Measurements from ENCODE around the gene RAB8B.
"Not testable (repeated sequence)": the region's sequence is repeated elsewhere in the genome, so short reads cannot be mapped to it uniquely, and the experiment has no call there.

Gene RAB8B

GRCh38 chr15:63206079-63206478 is 16.7 kb downstream of the RAB8B start:
- no peak for DNase-seq (ENCODE audit: low read depth in 1 of 2, low spot score in 1 of 2)

- DNase-seq (ENCODE audit: low read depth in 1 of 2, low spot score in 1 of 2): not testable (repeated sequence)
Observed at GRCh38 chr15:63208824-63209223, 19.4 kb downstream of the RAB8B start.

- no peak for DNase-seq (ENCODE audit: low read depth in 1 of 2, low spot score in 1 of 2)
Observed at GRCh38 chr15:63210151-63211091, 21.0 kb downstream of the RAB8B start.

GRCh38 chr15:63211092-63211490 is 21.7 kb downstream of the RAB8B start:
- no peak for DNase-seq (ENCODE audit: low read depth in 1 of 2, low spot score in 1 of 2)

- DNase-seq (ENCODE audit: low read depth in 1 of 2, low spot score in 1 of 2): no peak
Observed at GRCh38 chr15:63211549-63211948, 22.1 kb downstream of the RAB8B start.

- DNase-seq (ENCODE audit: low read depth in 1 of 2, low spot score in 1 of 2): no peak
Observed at GRCh38 chr15:63212050-63213004, 22.9 kb downstream of the RAB8B start.

GRCh38 chr15:63218100-63218808 is 28.8 kb downstream of the RAB8B start:
- DNase-seq (ENCODE audit: low read depth in 1 of 2, low spot score in 1 of 2): no peak

- no peak for DNase-seq (ENCODE audit: low read depth in 1 of 2, low spot score in 1 of 2)
Observed at GRCh38 chr15:63219196-63219710, 29.8 kb downstream of the RAB8B start.

DNA sequence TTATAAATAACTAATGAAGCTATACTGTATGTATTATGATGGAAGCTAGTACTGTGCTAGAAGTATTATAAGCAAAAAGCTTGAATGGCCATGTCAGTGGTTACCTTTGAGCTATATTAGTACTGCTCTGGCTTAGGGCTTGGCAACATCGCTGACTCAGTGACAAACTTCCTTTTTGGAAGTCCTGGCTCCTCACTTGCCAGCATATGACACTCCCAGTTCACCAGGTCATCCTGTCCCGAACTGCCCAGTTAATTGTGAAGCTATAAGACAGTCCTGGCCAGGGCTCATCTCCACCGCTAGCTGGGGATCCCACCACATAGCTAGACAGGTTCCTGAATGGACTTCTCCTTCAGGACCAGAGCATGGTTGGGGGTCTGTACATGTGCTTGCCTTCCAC is 31.9 kb downstream of the RAB8B start:
- DNase-seq (ENCODE audit: low read depth in 1 of 2, low spot score in 1 of 2): no peak

DNA sequence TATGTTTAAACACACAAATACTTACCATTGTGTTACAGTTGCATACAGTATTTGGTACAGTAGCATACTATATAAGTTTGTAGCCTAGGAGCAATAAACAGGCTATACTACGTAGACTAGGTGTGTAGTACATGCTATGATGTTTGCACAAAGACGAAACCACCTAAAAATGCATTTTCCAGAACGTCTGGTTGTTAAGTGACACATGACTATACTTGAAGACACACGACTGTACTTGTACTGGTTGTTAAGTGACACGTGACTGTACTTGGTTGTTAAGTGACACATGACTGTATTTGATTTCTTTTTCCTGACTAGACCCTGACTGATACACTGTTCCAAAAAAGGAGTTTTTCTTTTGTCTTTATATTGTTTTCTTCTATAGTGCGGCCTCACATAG is 34.1 kb downstream of the RAB8B start:
- DNase-seq (ENCODE audit: low read depth in 1 of 2, low spot score in 1 of 2): no peak

GRCh38 chr15:63225381-63225780 is 36.0 kb downstream of the RAB8B start:
- DNase-seq (ENCODE audit: low read depth in 1 of 2, low spot score in 1 of 2): no peak

DNA sequence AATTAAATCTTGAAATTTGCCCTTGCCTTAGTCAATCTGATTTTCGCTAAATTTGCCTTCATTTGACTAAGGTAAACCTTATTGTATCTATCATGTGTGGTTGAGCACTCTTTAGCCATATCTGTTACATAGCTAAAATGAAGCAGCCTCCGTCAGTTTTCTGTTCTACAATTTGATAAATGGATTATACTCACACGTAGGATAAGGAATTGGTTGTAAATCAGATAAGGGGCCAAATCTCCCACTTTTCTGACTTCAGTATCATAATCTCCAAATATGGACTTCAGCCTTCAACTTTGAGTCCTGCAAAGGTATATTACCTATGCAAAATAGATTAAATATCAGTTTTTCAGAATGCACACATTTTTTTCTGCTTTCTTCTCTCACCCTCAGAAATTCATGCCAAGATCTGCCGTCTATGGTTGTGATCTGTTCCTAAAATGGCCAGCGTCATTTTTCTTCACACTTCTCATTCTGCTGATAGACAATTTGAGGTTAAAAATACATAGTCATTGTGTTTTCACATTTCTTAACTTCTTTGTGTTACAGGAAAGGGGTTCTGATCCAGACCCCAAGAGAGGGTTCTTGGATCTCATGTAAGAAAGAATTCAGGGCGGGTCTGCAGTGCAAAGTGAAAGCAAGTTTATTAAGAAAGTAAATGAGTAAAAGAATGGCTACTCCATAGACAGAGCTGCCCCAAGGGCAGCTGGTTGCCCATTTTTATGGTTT is 36.9 kb downstream of the RAB8B start:
- DNase-seq (ENCODE audit: low read depth in 1 of 2, low spot score in 1 of 2): no peak

DNA sequence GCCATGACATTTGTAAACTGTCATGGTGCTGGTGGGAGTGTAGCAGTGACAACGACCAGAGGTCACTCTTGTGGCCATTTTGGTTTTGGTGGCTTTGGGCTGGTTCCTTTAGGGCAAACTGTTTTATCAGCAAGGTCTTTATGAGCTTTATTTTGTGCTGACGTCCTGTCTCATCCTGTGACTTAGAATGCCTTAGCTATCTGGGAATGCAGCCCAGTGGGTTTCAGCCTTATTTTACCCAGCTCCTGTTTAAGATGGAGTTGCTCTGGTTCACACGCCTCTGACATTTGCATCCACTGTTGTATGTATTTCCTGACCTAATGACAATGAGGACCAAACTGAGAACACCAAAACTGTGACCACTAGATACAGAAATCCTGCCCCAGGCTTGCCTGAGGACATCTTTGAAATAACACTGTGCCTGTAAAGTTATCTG is 37.6 kb downstream of the RAB8B start:
- no peak for DNase-seq (ENCODE audit: low read depth in 1 of 2, low spot score in 1 of 2)

DNA sequence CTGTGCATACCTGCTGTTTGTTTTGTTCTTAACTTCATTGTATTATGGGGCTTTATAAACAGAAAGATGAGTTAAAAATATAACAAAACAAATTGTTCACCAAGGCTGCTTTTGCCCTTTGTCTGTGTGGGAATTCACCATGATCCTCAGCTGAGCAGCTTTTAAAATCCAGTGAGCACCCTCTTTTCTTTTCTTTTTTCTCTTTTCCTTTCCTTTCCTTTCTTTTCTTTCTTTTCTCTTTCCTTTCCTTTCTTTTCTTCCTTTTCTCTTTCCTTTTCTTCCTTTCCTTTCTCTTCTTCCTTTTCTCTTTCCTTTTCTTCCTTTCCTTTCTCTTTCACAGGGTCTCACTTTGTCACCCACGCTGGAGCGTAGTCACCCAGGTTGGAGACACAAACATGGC is 38.3 kb downstream of the RAB8B start:
- no peak for DNase-seq (ENCODE audit: low read depth in 1 of 2, low spot score in 1 of 2)

DNA sequence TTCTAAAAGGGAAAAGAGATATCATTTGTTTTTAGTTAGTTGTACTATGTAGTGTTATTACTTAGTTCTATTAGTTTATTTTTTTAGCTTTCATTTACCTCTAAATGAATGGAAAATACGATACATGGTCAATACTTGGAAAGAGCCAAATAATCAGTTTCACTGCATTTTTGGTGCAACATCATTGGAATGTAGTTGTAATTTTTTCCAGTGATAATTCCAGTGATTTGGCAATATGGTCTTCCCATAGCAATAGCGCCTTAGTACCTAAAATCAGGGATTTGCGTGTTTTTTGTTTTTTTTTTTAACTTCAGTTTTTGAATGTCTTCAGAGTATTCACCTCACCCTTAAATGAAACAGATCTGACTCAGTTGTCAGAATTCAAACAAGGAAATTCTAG is 41.8 kb downstream of the RAB8B start:
- no peak for DNase-seq (ENCODE audit: low read depth in 1 of 2, low spot score in 1 of 2)

GRCh38 chr15:63231706-63232105 is 42.3 kb downstream of the RAB8B start:
- DNase-seq (ENCODE audit: low read depth in 1 of 2, low spot score in 1 of 2): no peak

DNA sequence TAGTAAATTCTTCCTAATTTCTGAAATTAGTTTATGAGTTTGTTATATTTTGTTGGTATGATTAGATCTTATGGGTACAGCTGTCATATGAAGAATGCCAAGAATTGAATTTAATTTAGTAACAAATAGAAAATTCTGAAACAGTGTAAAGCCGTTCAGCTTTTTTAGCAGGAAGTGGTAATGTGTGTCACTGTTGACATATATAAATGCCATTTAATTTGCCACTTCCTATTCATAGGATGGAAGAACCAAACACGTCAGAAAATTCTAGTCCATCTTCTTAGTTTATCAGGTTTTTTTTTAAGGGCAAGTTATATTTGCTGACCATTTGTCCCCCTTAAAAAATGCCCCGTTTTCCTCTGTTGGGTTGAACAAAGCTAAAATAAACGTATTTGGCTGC is 43.0 kb downstream of the RAB8B start:
- DNase-seq (ENCODE audit: low read depth in 1 of 2, low spot score in 1 of 2): no peak

- DNase-seq (ENCODE audit: low read depth in 1 of 2, low spot score in 1 of 2): no peak
Observed at GRCh38 chr15:63232943-63233342, 43.5 kb downstream of the RAB8B start.

DNA sequence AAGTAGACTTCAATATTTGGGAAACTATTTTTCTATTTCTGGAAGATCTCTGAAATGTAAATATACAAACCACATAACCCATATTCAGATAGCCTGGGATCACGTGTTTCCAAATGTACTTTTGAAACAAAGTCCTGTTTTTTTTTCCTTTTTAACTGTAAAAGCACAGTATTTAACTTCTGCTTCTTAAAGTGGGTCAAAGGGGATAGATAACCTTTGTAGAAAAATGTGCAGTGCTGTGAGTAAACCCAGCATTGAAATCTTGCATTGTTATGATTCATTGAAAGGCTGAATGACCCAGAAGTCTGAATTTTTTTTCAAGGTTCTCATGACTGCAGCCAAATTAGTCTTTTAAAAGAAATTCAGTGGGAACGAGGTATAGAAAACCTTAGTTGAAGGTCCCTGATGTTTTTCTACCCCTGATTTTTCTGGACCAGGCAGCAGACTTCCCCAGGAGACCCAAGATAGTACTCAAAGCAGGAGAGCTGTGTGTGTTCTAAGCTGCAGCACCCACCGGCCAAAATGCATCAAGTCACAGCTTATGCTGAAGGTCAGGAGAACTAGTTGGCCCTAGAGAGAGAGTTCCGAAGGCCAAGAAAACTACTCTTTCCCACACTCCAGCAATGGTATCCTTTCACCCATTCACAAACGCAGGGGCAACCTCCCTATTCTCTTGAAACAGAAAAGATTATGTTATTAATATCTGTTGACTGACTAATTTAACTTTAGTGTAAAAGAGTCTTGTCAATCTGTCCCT is 44.4 kb downstream of the RAB8B start:
- no peak for DNase-seq (ENCODE audit: low read depth in 1 of 2, low spot score in 1 of 2)

- DNase-seq (ENCODE audit: low read depth in 1 of 2, low spot score in 1 of 2): no peak
Observed at GRCh38 chr15:63234451-63234870, 45.1 kb downstream of the RAB8B start.

All from activated CD4-positive, alpha-beta T cell treated with anti-CD3 and anti-CD28 coated beads, Interleukin-2, amount 50 U/mL, for 24 hours (primary cell).